Right atrium auricular region (tissue), 2 donors: Measurements from ENCODE around the gene TFAP2B. TPM values are rescaled to one million over a fixed set of nuclear protein-coding genes. Genes with fewer than 3 reads are reported as not detected.

ENCODE experiments used
- DNase-seq: peaks from one replicate; pipeline ENCODE4 v3.0.0-alpha.2; 2019; ENCODE audit warnings: low spot score
- H3K27ac ChIP-seq, 2 donors: fragments of 200-600 bp; sonication (generic); 1 replicate in 1 of 2; 2 replicates in 1 of 2; pipeline ENCODE4 v1.5.1; 2016 to 2019
- H3K27me3 ChIP-seq, 2 donors: fragments of 200-600 bp; sonication (generic); one replicate each; pipeline versions ENCODE4 v1.5.1 to v1.6.0; 2017 to 2019
- H3K36me3 ChIP-seq: fragments of 200-600 bp; sonication (generic); one replicate; pipeline ENCODE4 v1.5.1; 2016
- H3K4me1 ChIP-seq, 2 donors: fragments of 200-600 bp; sonication (generic); one replicate each; pipeline versions ENCODE4 v1.5.1 to v1.6.0; 2017 to 2019
- H3K4me3 ChIP-seq, 2 donors: fragments of 200-600 bp; sonication (generic); 1 replicate in 1 of 2; 2 replicates in 1 of 2; pipeline ENCODE4 v1.5.1; 2017 to 2019; ENCODE audit warnings: mild to moderate bottlenecking in 1 of 2, moderate library complexity in 1 of 2
- H3K9me3 ChIP-seq, 2 donors: fragments of 200-600 bp; sonication (generic); one replicate each; pipeline ENCODE4 v1.5.1; 2019
- CTCF ChIP-seq, 2 donors: fragments of 200-600 bp; sonication (generic); IDR thresholded peaks; one replicate each; pipeline ENCODE4 v1.5.1; 2019; ENCODE audit warnings: antibody characterized with exemption in 2 of 2
- total RNA-seq, 2 donors: library from RNA; depleted of rRNA; stranded (reverse); fragments of >200 nt; gene quantifications; one replicate each; pipeline ENCODE4 v1.1.0, GENCODE V29; 2016

TFAP2B gene
- total RNA-seq, 2 donors from 2014 or later, result not detected

- H3K4me3 ChIP-seq, result no peak overlapping the region
- DNase-seq, result no peak
- TF ChIP-seq CTCF (IDR thresholded peaks at IDR 0.05), result no peak
- H3K27me3 ChIP-seq, result peaks cover 2 to 3% of the 10 kb centered on the region in 2 donors
- no peaks in the 10 kb centered on the region for H3K36me3 ChIP-seq
- H3K4me1 ChIP-seq, result no peaks in the 10 kb centered on the region
- H3K9me3 ChIP-seq, result no peaks in the 10 kb centered on the region
- no peak overlapping the region for H3K27ac ChIP-seq
These were observed 12.5 kb downstream of the TFAP2B start for GRCh38 chr6:50831186-50831585.

- no peaks in the 10 kb centered on the region for H3K4me1 ChIP-seq
- no peaks in the 10 kb centered on the region for H3K27me3 ChIP-seq
- H3K9me3 ChIP-seq, result no peaks in the 10 kb centered on the region
- no peak for DNase-seq
- no peak overlapping the region for H3K27ac ChIP-seq
- H3K36me3 ChIP-seq, result no peaks in the 10 kb centered on the region
- no peak for TF ChIP-seq CTCF (IDR thresholded peaks at IDR 0.05)
- no peak overlapping the region for H3K4me3 ChIP-seq
These were observed 14.2 kb downstream of the TFAP2B start for GRCh38 chr6:50832912-50833311.

- no peak for TF ChIP-seq CTCF (IDR thresholded peaks at IDR 0.05)
- Histone ChIP-seq H3K27ac (no peak overlapping the region), H3K27me3 (no peaks in the 10 kb centered on the region), H3K4me1 (no peaks in the 10 kb centered on the region), H3K9me3 (no peaks in the 10 kb centered on the region), H3K4me3 (no peak overlapping the region), H3K36me3 (no peaks in the 10 kb centered on the region)
- no peak for DNase-seq
These were observed 16.3 kb downstream of the TFAP2B start for GRCh38 chr6:50834929-50835410.

GRCh38 chr6:50836231-50836630, 17.6 kb downstream of the TFAP2B start:
- no peaks in the 10 kb centered on the region for H3K9me3 ChIP-seq
- no peak overlapping the region for H3K4me3 ChIP-seq
- H3K36me3 ChIP-seq, result no peaks in the 10 kb centered on the region
- peaks cover 6 to 7% of the 10 kb centered on the region in 2 donors for H3K27me3 ChIP-seq
- H3K4me1 ChIP-seq, result no peaks in the 10 kb centered on the region
- no peak for DNase-seq
- TF ChIP-seq CTCF (IDR thresholded peaks at IDR 0.05), result no peak
- no peak overlapping the region for H3K27ac ChIP-seq

- DNase-seq, result no peak
- Histone ChIP-seq H3K4me3 (no peak overlapping the region), H3K9me3 (no peaks in the 10 kb centered on the region), H3K27me3 (peaks cover 7 to 12% of the 10 kb centered on the region in 2 donors), H3K27ac (no peak overlapping the region), H3K36me3 (no peaks in the 10 kb centered on the region), H3K4me1 (no peaks in the 10 kb centered on the region)
- no peak for TF ChIP-seq CTCF (IDR thresholded peaks at IDR 0.05)
These were observed 19.1 kb downstream of the TFAP2B start for GRCh38 chr6:50837589-50838445.
